H1 (cell line): ENCODE measurements around the gene WWC2. TPM values are rescaled to one million over a fixed set of nuclear protein-coding genes. Genes with fewer than 3 reads are reported as not detected.
"Not testable (repeated sequence)": the region's sequence is repeated elsewhere in the genome, so short reads cannot be mapped to it uniquely, and the experiment has no call there.

Experiments used
- CTCF ChIA-PET: fragments of 300-600 bp; sonication (Branson Sonifier 250); formaldehyde crosslinking; loops from one replicate; lab custom pipeline; 2021; ENCODE audit not compliant: partially characterized antibody; lab: Charles Lee
- POLR2A ChIA-PET: fragments of 300-600 bp; sonication (Branson Sonifier 250); formaldehyde crosslinking; loops from one replicate; lab custom pipeline; 2021; ENCODE audit warnings: inconsistent platforms; ENCODE audit not compliant: partially characterized antibody; lab: Charles Lee
- DNase-seq, 2 experiments: peaks; one replicate each; pipeline versions ENCODE4 v3.0.0 to v3.0.0-alpha.2; 2010 to 2022; ENCODE audit warnings: low spot score in 2 of 2, low read depth in 1 of 2, mixed read lengths in 1 of 2
- FAIRE-seq: peaks from 2 replicates; lab custom pipeline; 2011; peaks lifted over from hg19 to GRCh38; lab: Jason Lieb, UNC
- H2AFZ ChIP-seq: 2 replicates; pipeline ENCODE4 v1.8.1; 2012; ENCODE audit warnings: low read length, inconsistent platforms
- H2AK5ac ChIP-seq: 2 replicates; pipeline ENCODE4 v1.6.1; 2013; ENCODE audit warnings: low read depth, low read length
- H2BK120ac ChIP-seq: replicated peaks from 2 replicates; pipeline ENCODE3; 2013; ENCODE audit warnings: low read depth, low read length, inconsistent platforms
- H2BK12ac ChIP-seq: 2 replicates; pipeline ENCODE4 v1.6.1; 2013; ENCODE audit warnings: low read depth, low read length
- H2BK15ac ChIP-seq: 2 replicates; pipeline ENCODE4 v1.6.1; 2013; ENCODE audit warnings: low read length
- H2BK20ac ChIP-seq: 2 replicates; pipeline ENCODE4 v1.6.1; 2013; ENCODE audit warnings: low read length
- H2BK5ac ChIP-seq: 2 replicates; pipeline ENCODE4 v1.6.1; 2013; ENCODE audit warnings: low read depth, low read length
- H3K14ac ChIP-seq: 2 replicates; pipeline ENCODE4 v1.6.1; 2013; ENCODE audit warnings: inconsistent platforms; ENCODE audit not compliant: insufficient read length
- H3K18ac ChIP-seq: 2 replicates; pipeline ENCODE4 v1.6.1; 2013; ENCODE audit warnings: low read length; ENCODE audit errors: extremely low read depth
- H3K23ac ChIP-seq: 2 replicates; pipeline ENCODE4 v1.6.1; 2013; ENCODE audit warnings: inconsistent platforms; ENCODE audit not compliant: insufficient read length
- H3K23me2 ChIP-seq: 2 replicates; pipeline ENCODE4 v1.6.1; 2013; ENCODE audit warnings: low read depth, low read length
- H3K27ac ChIP-seq: 2 replicates; pipeline ENCODE4 v1.6.1; 2011; ENCODE audit warnings: low read depth, low read length, inconsistent platforms
- H3K27me3 ChIP-seq, 4 experiments: replicated peaks in 1 of 4; 1 replicate in 1 of 4; 2 replicates in 3 of 4; pipeline versions ENCODE4 v1.6.1 to v1.8.1; 2011 to 2013; ENCODE audit warnings: low read length in 3 of 4, mild to moderate bottlenecking in 3 of 4, inconsistent platforms in 2 of 4, mixed read lengths in 2 of 4, moderate library complexity in 1 of 4; ENCODE audit not compliant: control insufficient read depth in 3 of 4, insufficient read depth in 3 of 4; ENCODE audit errors: extremely low read depth in 1 of 4
- H3K36me3 ChIP-seq, 4 experiments: 2 replicates each; pipeline versions ENCODE4 v1.6.1 to v1.8.1; 2011 to 2013; ENCODE audit warnings: mild to moderate bottlenecking in 4 of 4, low read length in 3 of 4, moderate library complexity in 2 of 4, control low read depth in 1 of 4, inconsistent platforms in 1 of 4; ENCODE audit not compliant: insufficient read depth in 4 of 4, control insufficient read depth in 2 of 4
- H3K4ac ChIP-seq: replicated peaks from 2 replicates; pipeline ENCODE3; 2013; ENCODE audit warnings: low read length, low read depth, mixed read lengths, inconsistent platforms; ENCODE audit not compliant: insufficient read length
- H3K4me1 ChIP-seq, 4 experiments: replicated peaks in 1 of 4; 1 replicate in 1 of 4; 2 replicates in 3 of 4; pipeline versions ENCODE4 v1.6.1 to v1.8.1; 2011 to 2013; ENCODE audit warnings: low read length in 3 of 4, inconsistent platforms in 2 of 4, mixed read lengths in 1 of 4; ENCODE audit not compliant: insufficient read depth in 4 of 4, control insufficient read depth in 3 of 4
- H3K4me2 ChIP-seq, 2 experiments: 2 replicates each; pipeline versions ENCODE4 v1.6.1 to v1.8.1; 2011 to 2013; ENCODE audit warnings: low read depth in 2 of 2, low read length in 2 of 2, control low read depth in 1 of 2, inconsistent platforms in 1 of 2, mild to moderate bottlenecking in 1 of 2; ENCODE audit not compliant: insufficient read depth in 1 of 2
- H3K4me3 ChIP-seq, 4 experiments: fragments of 200-600, 300-600 bp in 1 of 4; sonication (generic), shearing (Covaris generic), sonication (Bioruptor Twin) in 1 of 4; 2 replicates each; pipeline versions ENCODE4 v1.5.1 to v1.8.1; 2011 to 2016; ENCODE audit warnings: low read length in 4 of 4, low read depth in 3 of 4, control low read depth in 2 of 4, inconsistent platforms in 2 of 4, mild to moderate bottlenecking in 2 of 4, mixed read lengths in 1 of 4, moderate library complexity in 1 of 4; ENCODE audit not compliant: insufficient read depth in 2 of 4; ENCODE audit errors: extremely low read depth in 1 of 4
- H3K56ac ChIP-seq: replicated peaks from 2 replicates; pipeline ENCODE3; 2013; ENCODE audit warnings: low read depth, mild to moderate bottlenecking, mixed read lengths, low read length, inconsistent platforms; ENCODE audit not compliant: insufficient read length
- H3K79me1 ChIP-seq: 2 replicates; pipeline ENCODE4 v1.6.1; 2013; ENCODE audit warnings: low read depth, low read length, control low read depth
- H3K79me2 ChIP-seq, 2 experiments: 2 replicates each; pipeline versions ENCODE4 v1.6.1 to v1.8.1; 2012 to 2013; ENCODE audit warnings: low read length in 2 of 2, mild to moderate bottlenecking in 2 of 2, inconsistent platforms in 1 of 2; ENCODE audit not compliant: insufficient read depth in 2 of 2, control insufficient read depth in 1 of 2
- H3K9ac ChIP-seq, 4 experiments: replicated peaks in 1 of 4; 1 replicate in 1 of 4; 2 replicates in 3 of 4; pipeline versions ENCODE4 v1.6.1 to v1.8.1; 2011 to 2013; ENCODE audit warnings: low read depth in 3 of 4, low read length in 3 of 4, control low read depth in 2 of 4, mild to moderate bottlenecking in 2 of 4, moderate library complexity in 2 of 4, inconsistent platforms in 1 of 4; ENCODE audit errors: extremely low read depth in 1 of 4
- H3K9me3 ChIP-seq, 2 experiments: 2 replicates each; pipeline versions ENCODE4 v1.6.1 to v1.8.1; 2012 to 2013; ENCODE audit warnings: mild to moderate bottlenecking in 2 of 2, moderate library complexity in 2 of 2, control low read depth in 1 of 2, inconsistent platforms in 1 of 2, low read depth in 1 of 2, low read length in 1 of 2, mixed read lengths in 1 of 2; ENCODE audit not compliant: insufficient read depth in 2 of 2
- H4K20me1 ChIP-seq, 2 experiments: replicated peaks in 1 of 2; 2 replicates each; pipeline versions ENCODE3 to v1.8.1; 2011 to 2013; ENCODE audit warnings: inconsistent platforms in 2 of 2, low read length in 2 of 2, mild to moderate bottlenecking in 1 of 2; ENCODE audit not compliant: insufficient read depth in 2 of 2, control insufficient read depth in 1 of 2
- H4K5ac ChIP-seq: 2 replicates; pipeline ENCODE4 v1.6.1; 2013; ENCODE audit warnings: low read length, low read depth, mixed read lengths, inconsistent platforms; ENCODE audit not compliant: insufficient read length
- H4K8ac ChIP-seq: 2 replicates; pipeline ENCODE4 v1.8.0; 2013; ENCODE audit warnings: mild to moderate bottlenecking, moderate library complexity, low read length, inconsistent platforms; ENCODE audit not compliant: insufficient read depth; ENCODE audit errors: extremely low read depth
- H4K91ac ChIP-seq: replicated peaks from 2 replicates; pipeline ENCODE3; 2013; ENCODE audit warnings: low read length, mixed read lengths, inconsistent platforms; ENCODE audit not compliant: insufficient read length
- WGBS, 2 experiments: shearing (Covaris generic) in 1 of 2; methylation state at CpG; one replicate each; pipeline versions ENCODE4 v1.1.6 to v1.1.7; 2013 to 2015; ENCODE audit warnings: low lambda C conversion rate in 2 of 2, mixed read lengths in 2 of 2, inconsistent platforms in 1 of 2, low coverage in 1 of 2, missing lambda C conversion rate in 1 of 2; ENCODE audit not compliant: insufficient replicate concordance in 2 of 2, insufficient coverage in 1 of 2, insufficient read length in 1 of 2; ENCODE audit errors: extremely low coverage in 1 of 2, missing lambda C conversion rate in 1 of 2; 5-methylcytosine and 5-hydroxymethylcytosine counted together
- polyA plus RNA-seq, 7 experiments: library from polyadenylated mRNA; depleted of rRNA in 3 of 7; stranded (reverse) in 5 of 7; unstranded in 2 of 7; fragments of >200 nt in 5 of 7; fragments of 200-250 nt in 2 of 7; gene quantifications; 1 replicate in 5 of 7; 2 replicates in 1 of 7; 4 replicates in 1 of 7; pipeline versions ENCODE4 v1.2.1 to v1.2.3, GENCODE V29; 2011 to 2013; ENCODE audit warnings: missing spikeins in 2 of 7, mixed read lengths in 2 of 7
- total RNA-seq: library from RNA; stranded (reverse); fragmentation: NEBNext Ultra II Directional; extraction: Animal tissue kit (Norgen Biotek cat#: 25700); gene quantifications from 2 replicates; pipeline ENCODE4 v1.2.1, GENCODE V29; 2021

WWC2 gene
- total and polyA plus RNA-seq, 2 of the 8 experiments (the other 6 are each of a cell fraction or from before 2014, with no cell fraction given): 17.6 to 135 TPM

GRCh38 chr4:183324056-183324455 is 225.0 kb downstream of the WWC2 start:
- H2BK20ac ChIP-seq, H3K9me3 ChIP-seq, H4K5ac ChIP-seq, H3K9ac ChIP-seq, H4K20me1 ChIP-seq, H3K27ac ChIP-seq, H3K79me1 ChIP-seq, H3K4me3 ChIP-seq, H3K23ac ChIP-seq, H3K27me3 ChIP-seq, H3K56ac ChIP-seq, H2AK5ac ChIP-seq, POLR2A ChIA-PET, H3K4me1 ChIP-seq, H3K36me3 ChIP-seq, H2BK5ac ChIP-seq, H4K91ac ChIP-seq, H4K8ac ChIP-seq, H2BK120ac ChIP-seq, H3K79me2 ChIP-seq, FAIRE-seq, H2BK12ac ChIP-seq, H3K4me2 ChIP-seq, H3K23me2 ChIP-seq, H3K18ac ChIP-seq, H2AFZ ChIP-seq, DNase-seq, H3K14ac ChIP-seq, H2BK15ac ChIP-seq, H3K4ac ChIP-seq: not testable (repeated sequence)
- 87% methylated on average over 11 of the region's 11 CpGs; no CpG with 5 or more reads in 1 of the 2 experiments for WGBS, 2 experiments
- CTCF ChIA-PET: interaction anchor here (0.6 to 1.1 kb wide), 2 partner anchors 42 to 83 kb away, joined by 3 read pairs; no protein-coding TSS in a partner anchor
